OCI-LY3 (cell line): ENCODE results near the gene TOLLIP.

Source experiments
- H2AFZ ChIP-seq: fragments of 200-600, 300-600 bp; shearing (Covaris generic); 2 replicates; pipeline ENCODE4 v1.6.0; 2014; ENCODE audit warnings: antibody characterized with exemption, low read depth, low read length
- H3K27ac ChIP-seq: fragments of 200-600, 300-600 bp; sonication (generic); 2 replicates; pipeline ENCODE4 v1.5.1; 2014; ENCODE audit warnings: mild to moderate bottlenecking, low read length, moderate library complexity, mixed read lengths
- H3K27me3 ChIP-seq: fragments of 200-600, 300-600 bp; sonication (generic); 2 replicates; pipeline ENCODE4 v1.6.1; 2014; ENCODE audit warnings: low read depth, low read length, mixed read lengths
- H3K36me3 ChIP-seq: fragments of 200-600, 300-600 bp; sonication (generic); replicated peaks from 2 replicates; pipeline ENCODE3; 2014; ENCODE audit warnings: low read depth, low read length, mixed read lengths
- H3K4me1 ChIP-seq: fragments of 300-600, 200-600 bp; sonication (generic); 2 replicates; pipeline ENCODE4 v1.6.1; 2014; ENCODE audit warnings: low read length, mixed read lengths
- H3K4me2 ChIP-seq: fragments of 200-600, 300-600 bp; sonication (generic); 2 replicates; pipeline ENCODE4 v1.6.1; 2014; ENCODE audit warnings: low read length, mixed read lengths
- H3K4me3 ChIP-seq: fragments of 300-600, 200-600 bp; sonication (generic); 2 replicates; pipeline ENCODE4 v1.5.1; 2014; ENCODE audit warnings: antibody characterized with exemption, mild to moderate bottlenecking, low read length, moderate library complexity
- H3K79me2 ChIP-seq: fragments of 300-600, 200-600 bp; shearing (Covaris generic); 2 replicates; pipeline ENCODE4 v1.6.1; 2014; ENCODE audit warnings: mild to moderate bottlenecking, low read length, mixed read lengths
- H3K9ac ChIP-seq: fragments of 300-600, 200-600 bp; shearing (Covaris generic); 2 replicates; pipeline ENCODE4 v1.6.0; 2014; ENCODE audit warnings: mild to moderate bottlenecking, low read length, moderate library complexity
- H3K9me3 ChIP-seq: fragments of 200-600, 300-600 bp; shearing (Covaris generic); 2 replicates; pipeline ENCODE4 v1.6.1; 2014; ENCODE audit warnings: low read length, mixed read lengths; ENCODE audit not compliant: insufficient read depth
- H4K20me1 ChIP-seq: fragments of 200-600, 300-600 bp; sonication (generic); 2 replicates; pipeline ENCODE4 v1.6.1; 2016; ENCODE audit warnings: low read length, mixed read lengths; ENCODE audit not compliant: insufficient read depth
- CTCF ChIP-seq: fragments of 200-600, 300-600 bp; sonication (generic); IDR thresholded peaks from 2 replicates; pipeline ENCODE4 v1.5.1; 2014; ENCODE audit warnings: antibody characterized with exemption, low read length, low read depth
- EZH2phosphoT487 ChIP-seq: fragments of 200-600 bp; shearing (Covaris generic); IDR thresholded peaks from 2 replicates; pipeline ENCODE4 v1.6.1; 2018; ENCODE audit warnings: antibody characterized with exemption, mixed run types, low read depth

TOLLIP gene

GRCh38 chr11:1242289-1242688, 67.1 kb downstream of the TOLLIP start:
- H3K9ac ChIP-seq: no peak overlapping the region
- H3K79me2 ChIP-seq: no peaks in the 10 kb centered on the region
- H2AFZ ChIP-seq: no peak overlapping the region
- H3K36me3 ChIP-seq: no peaks in the 10 kb centered on the region
- no peaks in the 10 kb centered on the region for H4K20me1 ChIP-seq
- H3K27me3 ChIP-seq: no peaks in the 10 kb centered on the region
- no peak overlapping the region for H3K4me3 ChIP-seq
- H3K4me1 ChIP-seq: no peaks in the 10 kb centered on the region
- H3K9me3 ChIP-seq: no peaks in the 10 kb centered on the region
- H3K4me2 ChIP-seq: no peak overlapping the region
- TF ChIP-seq EZH2phosphoT487 (no peak), CTCF (no peak)
- no peak overlapping the region for H3K27ac ChIP-seq

- Histone ChIP-seq H3K4me2 (no peak overlapping the region), H3K27ac (no peak overlapping the region), H3K9me3 (no peaks in the 10 kb centered on the region), H3K27me3 (no peaks in the 10 kb centered on the region), H3K4me3 (no peak overlapping the region), H3K79me2 (no peaks in the 10 kb centered on the region), H2AFZ (no peak overlapping the region), H4K20me1 (no peaks in the 10 kb centered on the region), H3K36me3 (no peaks in the 10 kb centered on the region), H3K9ac (no peak overlapping the region), H3K4me1 (no peaks in the 10 kb centered on the region)
- TF ChIP-seq EZH2phosphoT487: no peak
- TF ChIP-seq CTCF: no peak
These were observed 67.7 kb downstream of the TOLLIP start for GRCh38 chr11:1241706-1242105.

GRCh38 chr11:1240771-1241170, 68.7 kb downstream of the TOLLIP start:
- Histone ChIP-seq H3K9me3 (no peaks in the 10 kb centered on the region), H3K36me3 (no peaks in the 10 kb centered on the region), H3K9ac (no peak overlapping the region), H3K79me2 (no peaks in the 10 kb centered on the region), H3K4me1 (no peaks in the 10 kb centered on the region), H3K4me2 (no peak overlapping the region), H3K27me3 (no peaks in the 10 kb centered on the region), H3K4me3 (no peak overlapping the region), H4K20me1 (no peaks in the 10 kb centered on the region), H2AFZ (no peak overlapping the region), H3K27ac (no peak overlapping the region)
- no peak for TF ChIP-seq CTCF
- no peak for TF ChIP-seq EZH2phosphoT487

GRCh38 chr11:1239596-1240205, 69.7 kb downstream of the TOLLIP start:
- Histone ChIP-seq H3K36me3 (no peaks in the 10 kb centered on the region), H3K9ac (no peak overlapping the region), H3K4me2 (no peak overlapping the region), H3K27me3 (no peaks in the 10 kb centered on the region), H3K79me2 (no peaks in the 10 kb centered on the region), H3K9me3 (no peaks in the 10 kb centered on the region), H3K4me1 (no peaks in the 10 kb centered on the region), H4K20me1 (no peaks in the 10 kb centered on the region), H2AFZ (no peak overlapping the region), H3K27ac (no peak overlapping the region), H3K4me3 (no peak overlapping the region)
- TF ChIP-seq EZH2phosphoT487 (no peak), CTCF (no peak)
